ENCODE measurements around the gene TMEM114.

TMEM114 gene

GRCh38 chr16:8611886-8612600 is 21.7 kb upstream of the TMEM114 start:
- DNase-seq (ENCODE audit: low spot score) (no peak), FAIRE-seq (no peak)

GRCh38 chr16:8611122-8611521 is 20.8 kb upstream of the TMEM114 start:
- FAIRE-seq, result no peak
- DNase-seq (ENCODE audit: low spot score), result no peak

GRCh38 chr16:8607214-8607613 is 16.9 kb upstream of the TMEM114 start:
- FAIRE-seq, result no peak
- no peak for DNase-seq (ENCODE audit: low spot score)

- FAIRE-seq, result no peak
- no peak for DNase-seq (ENCODE audit: low spot score)
Measured at GRCh38 chr16:8605554-8605953, 15.2 kb upstream of the TMEM114 start.

- FAIRE-seq (no peak), DNase-seq (ENCODE audit: low spot score) (no peak)
Measured at GRCh38 chr16:8600144-8600775, 9.9 kb upstream of the TMEM114 start.

GRCh38 chr16:8596581-8596980 is 6.3 kb upstream of the TMEM114 start:
- FAIRE-seq, result no peak
- DNase-seq (ENCODE audit: low spot score), result no peak

GRCh38 chr16:8595783-8596182 is 5.5 kb upstream of the TMEM114 start:
- DNase-seq (ENCODE audit: low spot score) (no peak), FAIRE-seq (no peak)

- FAIRE-seq (no peak), DNase-seq (ENCODE audit: low spot score) (no peak)
Measured at GRCh38 chr16:8594149-8594666, 3.9 kb upstream of the TMEM114 start.

GRCh38 chr16:8591451-8591850 is 1.1 kb upstream of the TMEM114 start:
- DNase-seq (ENCODE audit: low spot score) (no peak), FAIRE-seq (no peak)

- DNase-seq (ENCODE audit: low spot score) (no peak), FAIRE-seq (no peak)
Measured at GRCh38 chr16:8590811-8591210, 500 bp upstream of the TMEM114 start.

GRCh38 chr16:8589057-8589899 is 1.0 kb downstream of the TMEM114 start:
- DNase-seq (ENCODE audit: low spot score) (no peak), FAIRE-seq (no peak)

GRCh38 chr16:8588682-8589056 is 1.6 kb downstream of the TMEM114 start:
- DNase-seq (ENCODE audit: low spot score), result no peak

GRCh38 chr16:8587065-8587464 is 3.2 kb downstream of the TMEM114 start:
- FAIRE-seq, result no peak
- no peak for DNase-seq (ENCODE audit: low spot score)

More at GRCh38 chr16:8588682-8589056, 1.6 kb downstream of the TMEM114 start:
- no peak for FAIRE-seq

- DNase-seq (ENCODE audit: low spot score), result no peak
- FAIRE-seq, result no peak
Measured at GRCh38 chr16:8585857-8586256, 4.5 kb downstream of the TMEM114 start.

- DNase-seq (ENCODE audit: low spot score) (no peak), FAIRE-seq (no peak)
Measured at GRCh38 chr16:8585041-8585440, 5.3 kb downstream of the TMEM114 start.

- FAIRE-seq, result no peak
Measured at GRCh38 chr16:8583732-8584131, 6.6 kb downstream of the TMEM114 start.

GRCh38 chr16:8583199-8583598 is 7.1 kb downstream of the TMEM114 start:
- no peak for DNase-seq (ENCODE audit: low spot score)
- no peak for FAIRE-seq

More at GRCh38 chr16:8583732-8584131, 6.6 kb downstream of the TMEM114 start:
- no peak for DNase-seq (ENCODE audit: low spot score)

GRCh38 chr16:8581831-8582580 is 8.3 kb downstream of the TMEM114 start:
- FAIRE-seq, result no peak

GRCh38 chr16:8579559-8579958 is 10.8 kb downstream of the TMEM114 start:
- DNase-seq (ENCODE audit: low spot score) (no peak), FAIRE-seq (no peak)

More at GRCh38 chr16:8581831-8582580, 8.3 kb downstream of the TMEM114 start:
- DNase-seq (ENCODE audit: low spot score), result no peak

- FAIRE-seq, result no peak
- no peak for DNase-seq (ENCODE audit: low spot score)
Measured at GRCh38 chr16:8577678-8578304, 12.5 kb downstream of the TMEM114 start.
